Body of pancreas (tissue), 4 donors: ENCODE results near the gene PMP22. TPM values are rescaled to one million over a fixed set of nuclear protein-coding genes. Genes with fewer than 3 reads are reported as not detected.

ENCODE experiments used
- ATAC-seq: fragments of 150-250 bp; one replicate; pipeline ENCODE4 v1.9.1; 2016
- DNase-seq, 4 donors: peaks; one replicate each; pipeline ENCODE4 v3.0.0-alpha.2; 2019
- H3K27ac ChIP-seq, 4 donors: fragments of 200-600 bp; sonication (generic); 1 replicate in 3 of 4; 2 replicates in 1 of 4; pipeline versions ENCODE4 v1.5.1 to v1.6.1; 2016 to 2019; ENCODE audit warnings: mild to moderate bottlenecking in 1 of 4, mixed read lengths in 1 of 4, moderate library complexity in 1 of 4
- H3K27me3 ChIP-seq, 2 donors: fragments of 200-600 bp; sonication (generic); one replicate each; pipeline ENCODE4 v1.6.0; 2016; ENCODE audit warnings: mild to moderate bottlenecking in 1 of 2
- H3K36me3 ChIP-seq, 2 donors: fragments of 200-600 bp; sonication (generic); replicated peaks in 1 of 2; 2 replicates each; pipeline ENCODE4 v1.5.1; 2016; ENCODE audit warnings: low read depth in 2 of 2; ENCODE audit not compliant: insufficient read depth in 1 of 2
- H3K4me1 ChIP-seq: fragments of 200-600 bp; sonication (generic); one replicate; pipeline ENCODE4 v1.6.0; 2016
- H3K4me3 ChIP-seq, 2 donors: fragments of 200-600 bp; sonication (generic); 1 replicate in 1 of 2; 2 replicates in 1 of 2; pipeline ENCODE4 v1.5.1; 2016 to 2019
- H3K9me3 ChIP-seq, 3 donors: fragments of 200-600 bp; sonication (generic); 1 replicate in 2 of 3; 2 replicates in 1 of 3; pipeline ENCODE4 v1.5.1; 2016
- POLR2A ChIP-seq, 3 donors: fragments of 450-650 bp; IDR thresholded peaks; one replicate each; pipeline ENCODE4 v1.6.1; 2016; ENCODE audit warnings: antibody characterized with exemption in 3 of 3, mild to moderate bottlenecking in 2 of 3
- WGBS, 2 donors: methylation state at CpG; one replicate each; pipeline ENCODE4 v1.1.5; 2017; 5-methylcytosine and 5-hydroxymethylcytosine counted together
- intact Hi-C: fragments of 100-400 bp; cut with DNase I; formaldehyde crosslinking; loops from one replicate; pipeline ENCODE4 v1.15.1; 2023
- total RNA-seq, 2 donors: library from RNA; depleted of rRNA; stranded (reverse); fragments of >200 nt; gene quantifications; one replicate each; pipeline ENCODE4 v1.1.0, GENCODE V29; 2016
- TF ChIP-seq, protein P1 (sequence below), 7 experiments: fragments of 450-650 bp in 4 of 7; fragments of 200-600 bp in 3 of 7; sonication (generic) in 3 of 7; IDR thresholded peaks; one replicate each; pipeline ENCODE4 v1.5.1; 2016 to 2019; ENCODE audit warnings: antibody characterized with exemption in 7 of 7

PMP22 gene
- total RNA-seq, 2 donors from 2014 or later: 23.1 to 53.1 TPM

DNA sequence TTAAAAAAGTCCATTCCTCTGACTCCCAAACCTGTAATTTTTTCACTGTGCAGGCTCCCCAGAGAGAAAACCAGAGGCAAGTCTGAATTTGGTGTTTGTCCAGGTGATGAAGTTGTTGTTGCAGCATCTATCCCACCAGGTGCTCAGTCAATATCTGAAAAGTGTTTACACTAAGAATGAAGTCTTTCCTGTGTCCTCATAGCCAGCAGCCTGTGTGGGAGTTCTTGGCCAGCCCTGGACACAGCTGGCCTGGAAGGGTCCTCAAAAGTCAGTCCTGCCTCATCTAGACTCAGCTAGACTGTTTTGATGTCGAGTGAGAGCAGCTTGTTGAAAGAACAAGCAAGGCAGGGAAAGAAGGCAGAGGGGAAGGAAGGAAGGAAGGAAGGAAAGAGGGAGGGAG is 3.3 kb upstream of the PMP22 start:
- intact Hi-C loops: no loop called here
- Histone ChIP-seq H3K9me3 (no peaks in the 10 kb centered on the region), H3K36me3 (no peaks in the 10 kb centered on the region), H3K27ac (no peak overlapping the region), H3K27me3 (no peaks in the 10 kb centered on the region), H3K4me1 (peaks cover 21% of the 10 kb centered on the region), H3K4me3 (no peak overlapping the region)
- ATAC-seq (no peak), DNase-seq (no peak)
- 48 to 55% methylated on average over 1 of the region's 1 CpG for WGBS, 2 donors
- TF ChIP-seq, protein P1, sequence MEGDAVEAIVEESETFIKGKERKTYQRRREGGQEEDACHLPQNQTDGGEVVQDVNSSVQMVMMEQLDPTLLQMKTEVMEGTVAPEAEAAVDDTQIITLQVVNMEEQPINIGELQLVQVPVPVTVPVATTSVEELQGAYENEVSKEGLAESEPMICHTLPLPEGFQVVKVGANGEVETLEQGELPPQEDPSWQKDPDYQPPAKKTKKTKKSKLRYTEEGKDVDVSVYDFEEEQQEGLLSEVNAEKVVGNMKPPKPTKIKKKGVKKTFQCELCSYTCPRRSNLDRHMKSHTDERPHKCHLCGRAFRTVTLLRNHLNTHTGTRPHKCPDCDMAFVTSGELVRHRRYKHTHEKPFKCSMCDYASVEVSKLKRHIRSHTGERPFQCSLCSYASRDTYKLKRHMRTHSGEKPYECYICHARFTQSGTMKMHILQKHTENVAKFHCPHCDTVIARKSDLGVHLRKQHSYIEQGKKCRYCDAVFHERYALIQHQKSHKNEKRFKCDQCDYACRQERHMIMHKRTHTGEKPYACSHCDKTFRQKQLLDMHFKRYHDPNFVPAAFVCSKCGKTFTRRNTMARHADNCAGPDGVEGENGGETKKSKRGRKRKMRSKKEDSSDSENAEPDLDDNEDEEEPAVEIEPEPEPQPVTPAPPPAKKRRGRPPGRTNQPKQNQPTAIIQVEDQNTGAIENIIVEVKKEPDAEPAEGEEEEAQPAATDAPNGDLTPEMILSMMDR (IDR thresholded peaks at IDR 0.05): no peak
- TF ChIP-seq POLR2A (IDR thresholded peaks at IDR 0.05): no peak

DNA sequence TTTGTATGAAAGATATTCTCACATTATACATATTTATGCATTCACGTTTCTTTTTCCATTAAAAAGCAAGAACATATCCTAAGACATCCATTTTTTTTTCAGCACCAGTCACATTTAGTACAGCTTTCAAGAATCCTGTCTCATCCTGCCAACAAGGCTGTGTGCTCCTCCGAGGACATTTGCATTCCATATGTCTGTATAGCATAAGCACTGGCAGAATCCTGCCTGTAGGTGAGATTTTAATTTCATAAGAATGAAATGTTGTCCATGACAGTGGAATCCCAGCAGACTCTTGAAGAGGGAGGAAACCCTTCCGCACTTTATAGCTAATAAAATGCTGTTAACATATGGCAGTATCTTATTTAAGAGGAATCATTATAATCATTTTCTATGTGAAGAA is 2.9 kb upstream of the PMP22 start:
- Histone ChIP-seq H3K36me3 (no peaks in the 10 kb centered on the region), H3K27ac (no peak overlapping the region), H3K9me3 (no peaks in the 10 kb centered on the region), H3K4me1 (peaks cover 26% of the 10 kb centered on the region), H3K27me3 (no peaks in the 10 kb centered on the region), H3K4me3 (no peak overlapping the region)
- intact Hi-C loops: no loop called here
- TF ChIP-seq, protein P1 (IDR thresholded peaks at IDR 0.05): no peak
- no peak for TF ChIP-seq POLR2A (IDR thresholded peaks at IDR 0.05)
- 76 to 82% methylated on average over 3 of the region's 3 CpGs for WGBS, 2 donors
- DNase-seq (no peak), ATAC-seq (no peak)

DNA sequence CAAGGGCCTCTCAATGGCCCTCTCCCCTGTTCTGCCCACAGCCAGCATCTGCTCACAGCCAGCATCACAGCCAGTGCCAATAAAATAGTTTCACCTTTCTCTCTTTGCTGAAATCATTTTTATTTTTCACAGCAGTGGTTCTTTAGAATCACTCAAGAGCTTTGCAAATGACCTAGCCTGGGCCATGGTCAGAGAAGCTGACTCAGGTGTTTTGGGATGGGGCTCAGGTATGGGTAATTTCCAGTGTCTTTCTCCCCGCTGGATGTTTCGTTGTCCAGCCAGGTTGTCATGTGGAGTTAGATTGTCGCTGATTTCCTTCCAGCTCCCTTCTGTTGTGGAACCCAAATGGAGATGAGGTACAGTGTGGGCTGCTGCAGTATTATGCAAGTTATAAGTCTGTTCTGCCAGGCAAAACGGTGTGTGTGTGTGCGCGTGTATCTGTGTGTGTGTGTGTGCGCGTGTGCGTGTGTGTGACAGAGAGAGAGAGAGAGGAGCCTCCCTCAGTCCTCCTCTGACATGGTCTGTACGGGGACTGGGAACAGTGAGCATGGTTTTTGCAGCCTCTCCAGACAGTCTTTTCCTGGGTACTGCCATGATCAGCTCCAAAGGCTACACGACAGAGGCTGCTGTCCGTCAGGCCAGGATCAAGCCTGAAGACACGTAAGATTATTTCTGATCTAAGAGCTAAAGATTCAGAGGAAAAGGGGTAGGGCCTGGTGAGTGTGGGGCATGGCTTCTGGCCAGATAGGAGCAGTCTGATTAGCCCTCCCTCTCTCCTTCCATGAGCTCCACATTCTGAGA is 1.4 kb upstream of the PMP22 start:
- H3K4me3 ChIP-seq: no peak overlapping the region
- 91 to 92% methylated on average over 13 of the region's 13 CpGs for WGBS, 2 donors
- no peak for DNase-seq
- H3K9me3 ChIP-seq: no peaks in the 10 kb centered on the region
- intact Hi-C loops: no loop called here
- no peak overlapping the region for H3K27ac ChIP-seq
- no peaks in the 10 kb centered on the region for H3K36me3 ChIP-seq
- TF ChIP-seq, protein P1 (IDR thresholded peaks at IDR 0.05): no peak
- peaks cover 0 to 9% of the 10 kb centered on the region in 2 donors for H3K27me3 ChIP-seq
- ATAC-seq: no peak
- H3K4me1 ChIP-seq: peaks cover 41% of the 10 kb centered on the region

DNA sequence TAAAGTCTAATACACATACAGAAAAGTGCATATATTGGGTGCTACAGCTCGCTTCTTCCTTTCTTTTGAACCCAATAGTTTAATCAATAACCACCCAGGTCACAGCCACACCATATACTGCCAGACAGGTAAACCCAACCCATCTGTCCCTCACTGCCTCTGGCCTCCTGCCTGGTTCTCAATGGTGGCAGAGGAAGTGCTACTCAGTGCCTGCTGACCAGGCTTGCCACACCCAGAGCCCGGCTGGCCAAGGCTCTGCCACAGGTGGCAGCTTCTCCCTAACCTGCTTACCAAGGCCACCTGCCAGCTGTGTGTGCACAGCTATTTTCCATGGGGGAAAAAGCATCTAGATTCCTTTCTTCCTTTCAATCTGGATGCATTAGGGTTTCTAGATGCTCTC is 584 bp downstream of the PMP22 start:
- peak; percentile 75 for ATAC-seq
- Histone ChIP-seq H3K4me1 (peaks cover 54% of the 10 kb centered on the region), H3K27ac (peak overlapping the region in 3 of 4 donors; percentile 1 to 54 (median 23)), H3K36me3 (no peaks in the 10 kb centered on the region), H3K9me3 (no peaks in the 10 kb centered on the region), H3K4me3 (no peak overlapping the region), H3K27me3 (peaks cover 0 to 12% of the 10 kb centered on the region in 2 donors)
- peak; percentile 89 to 96 (median 94) for DNase-seq
- 13 to 14% methylated on average over 2 of the region's 2 CpGs for WGBS, 2 donors
- intact Hi-C loops: no loop called here
- TF ChIP-seq, protein P1 (IDR thresholded peaks at IDR 0.05): peak in 2 of 7 experiments; percentile 1 to 20
- no peak for TF ChIP-seq POLR2A (IDR thresholded peaks at IDR 0.05)

DNA sequence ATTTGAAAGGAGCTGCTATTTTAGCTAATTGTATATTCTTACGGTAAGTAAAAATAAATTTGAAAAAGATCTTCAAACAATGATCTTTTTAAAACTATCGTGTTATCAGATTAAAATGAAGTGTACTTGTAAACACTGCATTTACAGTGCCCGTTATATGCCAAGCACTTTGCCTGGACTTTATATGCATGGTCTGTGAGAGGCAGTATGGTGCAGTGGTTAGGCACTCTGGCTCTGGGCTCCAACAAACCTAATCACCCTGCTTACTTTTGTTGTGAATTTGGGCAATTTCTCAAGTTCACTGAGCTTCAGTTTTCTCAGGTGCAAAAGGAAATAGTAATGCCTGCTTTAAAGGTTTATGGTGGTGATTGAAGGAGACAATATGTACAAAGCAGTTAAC is 1.4 kb downstream of the PMP22 start:
- TF ChIP-seq POLR2A (IDR thresholded peaks at IDR 0.05): no peak
- TF ChIP-seq, protein P1 (IDR thresholded peaks at IDR 0.05): no peak
- peaks cover 54% of the 10 kb centered on the region for H3K4me1 ChIP-seq
- no peak overlapping the region for H3K4me3 ChIP-seq
- H3K9me3 ChIP-seq: no peaks in the 10 kb centered on the region
- peaks cover 0 to 12% of the 10 kb centered on the region in 2 donors for H3K27me3 ChIP-seq
- DNase-seq (no peak), ATAC-seq (no peak)
- intact Hi-C loops: no loop called here
- no peak overlapping the region for H3K27ac ChIP-seq
- H3K36me3 ChIP-seq: no peaks in the 10 kb centered on the region
- WGBS, 2 donors: 25 to 36% methylated on average over 3 of the region's 3 CpGs
